Measurements from ENCODE around the gene TTLL7.

TTLL7 gene

GRCh38 chr1:83819436-83819835 is 179.5 kb downstream of the TTLL7 start:
- Histone ChIP-seq H3K4me1 (ENCODE audit: low read length) (no peaks in the 10 kb centered on the region), H3K36me3 (replicated peaks; ENCODE audit: insufficient read depth, low read length) (no peaks in the 10 kb centered on the region), H2AFZ (ENCODE audit: low read length) (no peak overlapping the region), H3K79me2 (ENCODE audit: low read length) (no peaks in the 10 kb centered on the region), H3K9ac (ENCODE audit: low read length) (no peak overlapping the region), H3K9me3 (replicated peaks; ENCODE audit: insufficient read depth, low read length) (no peaks in the 10 kb centered on the region), H3K4me2 (ENCODE audit: low read depth, low read length) (no peak overlapping the region), H3K27ac (ENCODE audit: low read length) (no peak overlapping the region), H3K9me2 (replicated peaks; ENCODE audit: insufficient read depth, low read length) (no peaks in the 10 kb centered on the region), H3K27me3 (replicated peaks; ENCODE audit: insufficient read depth, low read length) (no peaks in the 10 kb centered on the region), H3K4me3 (ENCODE audit: low read length) (no peak overlapping the region), H3F3A (ENCODE audit: insufficient read depth, low read length) (no peaks in the 10 kb centered on the region), H4K20me1 (ENCODE audit: insufficient read depth, low read length) (no peaks in the 10 kb centered on the region)
- TF ChIP-seq CTCF (IDR thresholded peaks at IDR 0.05; ENCODE audit: low read length) (no peak), EZH2 (optimal IDR thresholded peaks at IDR 0.05; ENCODE audit: low read depth, low read length) (no peak), EZH2phosphoT487 (IDR thresholded peaks at IDR 0.05; ENCODE audit: low read length) (no peak)
- DNase-seq = no peak

DNA sequence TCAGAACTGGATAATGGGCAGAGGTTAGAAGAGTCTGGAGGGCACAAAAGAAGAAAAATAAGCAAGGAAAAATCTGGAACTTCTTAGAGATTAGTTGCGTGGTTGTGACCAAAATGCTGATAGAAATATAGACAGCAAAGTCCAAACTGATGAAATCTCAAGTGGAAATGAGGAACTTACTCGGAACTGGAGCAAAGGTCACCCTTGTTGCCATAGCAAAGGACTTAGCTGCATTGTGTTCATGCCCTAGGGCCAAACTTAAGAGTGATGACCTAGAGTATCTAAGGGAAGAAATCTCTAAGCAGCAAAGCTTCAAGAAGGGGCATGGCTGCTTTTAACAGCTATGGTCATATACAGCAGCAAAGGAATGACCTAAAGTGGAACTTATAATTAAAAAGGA is 180.0 kb downstream of the TTLL7 start:
- Histone ChIP-seq H3K79me2 (ENCODE audit: low read length) (no peaks in the 10 kb centered on the region), H3K4me1 (ENCODE audit: low read length) (no peaks in the 10 kb centered on the region), H3K4me3 (ENCODE audit: low read length) (no peak overlapping the region), H3F3A (ENCODE audit: insufficient read depth, low read length) (no peaks in the 10 kb centered on the region), H4K20me1 (ENCODE audit: insufficient read depth, low read length) (no peaks in the 10 kb centered on the region), H3K9me3 (replicated peaks; ENCODE audit: insufficient read depth, low read length) (no peaks in the 10 kb centered on the region), H3K36me3 (replicated peaks; ENCODE audit: insufficient read depth, low read length) (no peaks in the 10 kb centered on the region), H2AFZ (ENCODE audit: low read length) (no peak overlapping the region), H3K4me2 (ENCODE audit: low read depth, low read length) (no peak overlapping the region), H3K27ac (ENCODE audit: low read length) (no peak overlapping the region), H3K9ac (ENCODE audit: low read length) (no peak overlapping the region), H3K9me2 (replicated peaks; ENCODE audit: insufficient read depth, low read length) (no peaks in the 10 kb centered on the region), H3K27me3 (replicated peaks; ENCODE audit: insufficient read depth, low read length) (no peaks in the 10 kb centered on the region)
- DNase-seq = no peak
- TF ChIP-seq CTCF (IDR thresholded peaks at IDR 0.05; ENCODE audit: low read length) = no peak
- TF ChIP-seq EZH2 (optimal IDR thresholded peaks at IDR 0.05; ENCODE audit: low read depth, low read length) = no peak
- no peak for TF ChIP-seq EZH2phosphoT487 (IDR thresholded peaks at IDR 0.05; ENCODE audit: low read length)

GRCh38 chr1:83816836-83817235 is 182.1 kb downstream of the TTLL7 start:
- TF ChIP-seq CTCF (IDR thresholded peaks at IDR 0.05; ENCODE audit: low read length) (no peak), EZH2 (optimal IDR thresholded peaks at IDR 0.05; ENCODE audit: low read depth, low read length) (no peak), EZH2phosphoT487 (IDR thresholded peaks at IDR 0.05; ENCODE audit: low read length) (no peak)
- Histone ChIP-seq H3F3A (ENCODE audit: insufficient read depth, low read length) (no peaks in the 10 kb centered on the region), H3K36me3 (replicated peaks; ENCODE audit: insufficient read depth, low read length) (no peaks in the 10 kb centered on the region), H3K9me2 (replicated peaks; ENCODE audit: insufficient read depth, low read length) (no peaks in the 10 kb centered on the region), H3K27ac (ENCODE audit: low read length) (no peak overlapping the region), H3K9me3 (replicated peaks; ENCODE audit: insufficient read depth, low read length) (no peaks in the 10 kb centered on the region), H3K9ac (ENCODE audit: low read length) (no peak overlapping the region), H3K27me3 (replicated peaks; ENCODE audit: insufficient read depth, low read length) (no peaks in the 10 kb centered on the region), H3K79me2 (ENCODE audit: low read length) (no peaks in the 10 kb centered on the region), H3K4me3 (ENCODE audit: low read length) (no peak overlapping the region), H3K4me2 (ENCODE audit: low read depth, low read length) (no peak overlapping the region), H2AFZ (ENCODE audit: low read length) (no peak overlapping the region), H4K20me1 (ENCODE audit: insufficient read depth, low read length) (no peaks in the 10 kb centered on the region), H3K4me1 (ENCODE audit: low read length) (no peaks in the 10 kb centered on the region)
- DNase-seq = no peak
